GM21576 (cell line): ENCODE data around the gene COPS8.
A peak's percentile ranks its signal among the peaks of the same experiment; 100 is the strongest.

ENCODE experiments used
- ATAC-seq: cut with Tn5 transposase; IDR thresholded peaks from one replicate; pipeline ENCODE4 v1.9.1; 2021; ENCODE audit warnings: mild to moderate bottlenecking, moderate library complexity; ENCODE audit not compliant: unreplicated experiment

COPS8 gene

GRCh38 chr2:237085248-237086221 lies at the start of gene COPS8:
Gene COPS8, plus strand, starts transcription at chr2:237085889. Its CDS starts 76 bp downstream, at chr2:237085965.
- ATAC-seq = peak; percentile 99

GRCh38 chr2:237039301-237040031 lies 46.2 kb upstream of the COPS8 start:
- ATAC-seq = no peak

- ATAC-seq = no peak
Measured at GRCh38 chr2:237041231-237041630, 44.5 kb upstream of the COPS8 start.

- ATAC-seq = no peak
Measured at GRCh38 chr2:237042101-237042500, 43.6 kb upstream of the COPS8 start.

- no peak for ATAC-seq
Measured at GRCh38 chr2:237043866-237044265, 41.8 kb upstream of the COPS8 start.

- ATAC-seq = no peak
Measured at GRCh38 chr2:237044281-237044680, 41.4 kb upstream of the COPS8 start.

- ATAC-seq = no peak
Measured at GRCh38 chr2:237045449-237045848, 40.2 kb upstream of the COPS8 start.

GRCh38 chr2:237048595-237048994 lies 37.1 kb upstream of the COPS8 start:
- no peak for ATAC-seq

- no peak for ATAC-seq
Measured at GRCh38 chr2:237051861-237052260, 33.8 kb upstream of the COPS8 start.

GRCh38 chr2:237053066-237053465 lies 32.6 kb upstream of the COPS8 start:
- ATAC-seq = no peak

- ATAC-seq = no peak
Measured at GRCh38 chr2:237055386-237056100, 30.1 kb upstream of the COPS8 start.

GRCh38 chr2:237056287-237056875 lies 29.3 kb upstream of the COPS8 start:
- no peak for ATAC-seq

- ATAC-seq = no peak
Measured at GRCh38 chr2:237057107-237057506, 28.6 kb upstream of the COPS8 start.

- peak; percentile 83 for ATAC-seq
Measured at GRCh38 chr2:237057893-237058300, 27.8 kb upstream of the COPS8 start.

- no peak for ATAC-seq
Measured at GRCh38 chr2:237058423-237058822, 27.3 kb upstream of the COPS8 start.

GRCh38 chr2:237059155-237059875 lies 26.4 kb upstream of the COPS8 start:
- peak; percentile 66 for ATAC-seq

- no peak for ATAC-seq
Measured at GRCh38 chr2:237060534-237061312, 25.0 kb upstream of the COPS8 start.

- ATAC-seq = no peak
Measured at GRCh38 chr2:237061356-237061755, 24.3 kb upstream of the COPS8 start.

- no peak for ATAC-seq
Measured at GRCh38 chr2:237062585-237062984, 23.1 kb upstream of the COPS8 start.
